OCI-LY3 (cell line): ENCODE data around the gene TMEM89.

Experiments used
- H2AFZ ChIP-seq: fragments of 200-600, 300-600 bp; shearing (Covaris generic); 2 replicates; pipeline ENCODE4 v1.6.0; 2014; ENCODE audit warnings: antibody characterized with exemption, low read depth, low read length
- H3K27ac ChIP-seq: fragments of 200-600, 300-600 bp; sonication (generic); 2 replicates; pipeline ENCODE4 v1.5.1; 2014; ENCODE audit warnings: mild to moderate bottlenecking, low read length, moderate library complexity, mixed read lengths
- H3K27me3 ChIP-seq: fragments of 200-600, 300-600 bp; sonication (generic); 2 replicates; pipeline ENCODE4 v1.6.1; 2014; ENCODE audit warnings: low read depth, low read length, mixed read lengths
- H3K36me3 ChIP-seq: fragments of 200-600, 300-600 bp; sonication (generic); replicated peaks from 2 replicates; pipeline ENCODE3; 2014; ENCODE audit warnings: low read depth, low read length, mixed read lengths
- H3K4me1 ChIP-seq: fragments of 300-600, 200-600 bp; sonication (generic); 2 replicates; pipeline ENCODE4 v1.6.1; 2014; ENCODE audit warnings: low read length, mixed read lengths
- H3K4me2 ChIP-seq: fragments of 200-600, 300-600 bp; sonication (generic); 2 replicates; pipeline ENCODE4 v1.6.1; 2014; ENCODE audit warnings: low read length, mixed read lengths
- H3K4me3 ChIP-seq: fragments of 300-600, 200-600 bp; sonication (generic); 2 replicates; pipeline ENCODE4 v1.5.1; 2014; ENCODE audit warnings: antibody characterized with exemption, mild to moderate bottlenecking, low read length, moderate library complexity
- H3K79me2 ChIP-seq: fragments of 300-600, 200-600 bp; shearing (Covaris generic); 2 replicates; pipeline ENCODE4 v1.6.1; 2014; ENCODE audit warnings: mild to moderate bottlenecking, low read length, mixed read lengths
- H3K9ac ChIP-seq: fragments of 300-600, 200-600 bp; shearing (Covaris generic); 2 replicates; pipeline ENCODE4 v1.6.0; 2014; ENCODE audit warnings: mild to moderate bottlenecking, low read length, moderate library complexity
- H3K9me3 ChIP-seq: fragments of 200-600, 300-600 bp; shearing (Covaris generic); 2 replicates; pipeline ENCODE4 v1.6.1; 2014; ENCODE audit warnings: low read length, mixed read lengths; ENCODE audit not compliant: insufficient read depth
- H4K20me1 ChIP-seq: fragments of 200-600, 300-600 bp; sonication (generic); 2 replicates; pipeline ENCODE4 v1.6.1; 2016; ENCODE audit warnings: low read length, mixed read lengths; ENCODE audit not compliant: insufficient read depth
- EZH2phosphoT487 ChIP-seq: fragments of 200-600 bp; shearing (Covaris generic); IDR thresholded peaks from 2 replicates; pipeline ENCODE4 v1.6.1; 2018; ENCODE audit warnings: antibody characterized with exemption, mixed run types, low read depth
- TF ChIP-seq, protein P1 (sequence below): fragments of 200-600, 300-600 bp; sonication (generic); IDR thresholded peaks from 2 replicates; pipeline ENCODE4 v1.5.1; 2014; ENCODE audit warnings: antibody characterized with exemption, low read length, low read depth

The TMEM89 gene

GRCh38 chr3:48656841-48657281, 35.3 kb upstream of the TMEM89 start:
- H4K20me1 ChIP-seq, result no peaks in the 10 kb centered on the region; the same call in 1 of the 2 replicates
- H3K4me3 ChIP-seq, result no peak overlapping the region
- H2AFZ ChIP-seq, result no peak overlapping the region
- no peak for TF ChIP-seq EZH2phosphoT487
- TF ChIP-seq, protein P1, sequence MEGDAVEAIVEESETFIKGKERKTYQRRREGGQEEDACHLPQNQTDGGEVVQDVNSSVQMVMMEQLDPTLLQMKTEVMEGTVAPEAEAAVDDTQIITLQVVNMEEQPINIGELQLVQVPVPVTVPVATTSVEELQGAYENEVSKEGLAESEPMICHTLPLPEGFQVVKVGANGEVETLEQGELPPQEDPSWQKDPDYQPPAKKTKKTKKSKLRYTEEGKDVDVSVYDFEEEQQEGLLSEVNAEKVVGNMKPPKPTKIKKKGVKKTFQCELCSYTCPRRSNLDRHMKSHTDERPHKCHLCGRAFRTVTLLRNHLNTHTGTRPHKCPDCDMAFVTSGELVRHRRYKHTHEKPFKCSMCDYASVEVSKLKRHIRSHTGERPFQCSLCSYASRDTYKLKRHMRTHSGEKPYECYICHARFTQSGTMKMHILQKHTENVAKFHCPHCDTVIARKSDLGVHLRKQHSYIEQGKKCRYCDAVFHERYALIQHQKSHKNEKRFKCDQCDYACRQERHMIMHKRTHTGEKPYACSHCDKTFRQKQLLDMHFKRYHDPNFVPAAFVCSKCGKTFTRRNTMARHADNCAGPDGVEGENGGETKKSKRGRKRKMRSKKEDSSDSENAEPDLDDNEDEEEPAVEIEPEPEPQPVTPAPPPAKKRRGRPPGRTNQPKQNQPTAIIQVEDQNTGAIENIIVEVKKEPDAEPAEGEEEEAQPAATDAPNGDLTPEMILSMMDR, result no peak
- H3K27ac ChIP-seq, result no peak overlapping the region
- peaks cover 6% of the 10 kb centered on the region for H3K36me3 ChIP-seq
- H3K9ac ChIP-seq, result no peak overlapping the region
- H3K79me2 ChIP-seq, result no peaks in the 10 kb centered on the region
- H3K4me1 ChIP-seq, result no peaks in the 10 kb centered on the region
- no peak overlapping the region for H3K4me2 ChIP-seq
- no peaks in the 10 kb centered on the region for H3K9me3 ChIP-seq
- H3K27me3 ChIP-seq, result no peaks in the 10 kb centered on the region

DNA sequence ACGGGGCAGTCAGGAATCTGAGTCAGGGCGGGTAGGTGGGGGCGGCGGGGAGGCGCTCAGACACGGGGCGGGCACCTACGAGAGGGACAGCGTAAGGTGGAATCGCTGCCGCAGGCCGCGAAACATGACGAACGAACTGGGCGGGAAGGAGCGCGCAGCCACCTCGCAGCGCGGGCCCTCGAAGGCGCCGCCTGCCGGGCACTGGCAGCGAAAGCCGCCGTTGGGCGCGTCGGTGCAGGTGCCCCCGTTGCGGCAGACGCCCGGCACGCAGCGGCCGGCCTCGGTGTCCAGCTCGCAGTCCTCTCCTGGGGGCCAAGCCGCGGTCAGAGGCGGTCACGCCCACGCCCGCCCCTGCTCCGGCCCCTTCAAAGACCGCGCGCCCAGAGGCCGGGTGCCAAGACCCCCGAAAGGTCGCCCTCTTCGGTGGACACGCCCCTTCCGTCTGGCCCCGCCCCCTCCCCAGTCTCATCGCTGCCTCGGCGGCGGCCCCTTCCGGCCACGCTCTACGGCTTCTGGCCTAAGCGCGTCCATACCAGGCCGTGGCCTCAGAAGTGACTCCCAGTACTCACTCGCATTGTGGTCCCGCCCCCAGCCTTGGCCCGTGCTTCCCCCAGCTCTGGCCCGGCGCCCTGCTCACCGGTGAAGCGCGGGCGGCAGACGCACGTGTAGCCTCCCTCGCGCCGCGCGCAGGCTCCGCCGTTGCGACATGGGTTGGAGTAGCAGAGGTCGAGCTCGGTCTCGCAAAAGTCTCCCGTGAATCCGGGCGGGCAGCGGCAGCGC, 34.7 kb upstream of the TMEM89 start:
- Histone ChIP-seq H2AFZ (no peak overlapping the region), H3K4me2 (no peak overlapping the region), H4K20me1 (no peaks in the 10 kb centered on the region; the same call in 1 of the 2 replicates), H3K9me3 (no peaks in the 10 kb centered on the region), H3K79me2 (no peaks in the 10 kb centered on the region), H3K36me3 (peaks cover 6% of the 10 kb centered on the region), H3K27me3 (no peaks in the 10 kb centered on the region), H3K4me1 (no peaks in the 10 kb centered on the region), H3K4me3 (no peak overlapping the region), H3K9ac (no peak overlapping the region), H3K27ac (no peak overlapping the region)
- TF ChIP-seq, protein P1, result no peak
- TF ChIP-seq EZH2phosphoT487, result no peak

GRCh38 chr3:48655606-48656005, 34.0 kb upstream of the TMEM89 start:
- Histone ChIP-seq H3K4me3 (no peak overlapping the region), H3K36me3 (peaks cover 1% of the 10 kb centered on the region), H3K79me2 (no peaks in the 10 kb centered on the region), H2AFZ (no peak overlapping the region), H3K9ac (no peak overlapping the region), H3K27ac (no peak overlapping the region), H3K4me1 (no peaks in the 10 kb centered on the region), H3K4me2 (no peak overlapping the region), H4K20me1 (no peaks in the 10 kb centered on the region; the same call in 1 of the 2 replicates), H3K9me3 (no peaks in the 10 kb centered on the region), H3K27me3 (no peaks in the 10 kb centered on the region)
- TF ChIP-seq EZH2phosphoT487, result no peak
- TF ChIP-seq, protein P1, result no peak

DNA sequence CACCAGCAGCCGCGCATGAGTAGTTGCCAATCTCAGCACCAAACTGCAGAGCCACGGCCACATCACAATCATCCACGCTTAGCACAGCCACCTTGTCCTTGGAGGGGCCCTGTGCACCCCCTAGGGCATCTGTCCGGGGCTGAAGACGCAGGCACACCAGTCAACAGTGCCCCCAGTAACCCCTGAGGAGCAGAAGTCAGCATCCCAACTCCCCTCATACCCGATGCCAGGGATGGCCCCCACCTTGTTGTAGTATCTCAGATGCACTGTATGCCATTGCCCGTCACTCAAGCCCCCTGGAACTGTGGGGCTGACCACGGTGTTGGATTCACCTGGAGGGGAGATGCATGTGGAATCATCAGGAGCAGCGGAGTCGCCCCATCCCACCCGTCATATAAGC, 33.5 kb upstream of the TMEM89 start:
- no peaks in the 10 kb centered on the region; the same call in 1 of the 2 replicates for H4K20me1 ChIP-seq
- H2AFZ ChIP-seq, result no peak overlapping the region
- H3K79me2 ChIP-seq, result no peaks in the 10 kb centered on the region
- TF ChIP-seq EZH2phosphoT487, result no peak
- TF ChIP-seq, protein P1, result no peak
- no peak overlapping the region for H3K27ac ChIP-seq
- no peaks in the 10 kb centered on the region for H3K9me3 ChIP-seq
- no peaks in the 10 kb centered on the region for H3K27me3 ChIP-seq
- no peak overlapping the region for H3K4me3 ChIP-seq
- no peaks in the 10 kb centered on the region for H3K36me3 ChIP-seq
- no peak overlapping the region for H3K9ac ChIP-seq
- H3K4me1 ChIP-seq, result no peaks in the 10 kb centered on the region
- H3K4me2 ChIP-seq, result no peak overlapping the region
